Smooth muscle cell (in vitro differentiated cells): Measurements from ENCODE around the gene TMA7B. TPM values are rescaled to one million over a fixed set of nuclear protein-coding genes. Genes with fewer than 3 reads are reported as not detected.

Experiments
- DNase-seq: peaks from one replicate; lab custom pipeline; 2025; ENCODE audit not compliant: unreplicated experiment; lab: John Stamatoyannopoulos, UW
- H2AFZ ChIP-seq: fragments of 200-600 bp; sonication (generic); 2 replicates; pipeline ENCODE4 v1.6.0; 2016; ENCODE audit warnings: antibody characterized with exemption, low read depth, mild to moderate bottlenecking
- H3F3A ChIP-seq: fragments of 200-600 bp; sonication (generic); 2 replicates; pipeline ENCODE4 v1.6.0; 2017; ENCODE audit warnings: antibody characterized with exemption, low read depth
- H3K27ac ChIP-seq: fragments of 200-600 bp; sonication (generic); 2 replicates; pipeline ENCODE4 v1.5.1; 2016; ENCODE audit warnings: low read depth, mild to moderate bottlenecking
- H3K27me3 ChIP-seq: fragments of 200-600 bp; sonication (generic); 2 replicates; pipeline ENCODE4 v1.6.1; 2016; ENCODE audit warnings: low read depth, mild to moderate bottlenecking
- H3K36me3 ChIP-seq: fragments of 200-600 bp; sonication (generic); 2 replicates; pipeline ENCODE4 v1.5.1; 2016; ENCODE audit warnings: low read depth
- H3K4me1 ChIP-seq: fragments of 200-600 bp; sonication (generic); 2 replicates; pipeline ENCODE4 v1.5.1; 2016; ENCODE audit warnings: low read depth
- H3K4me2 ChIP-seq: fragments of 200-600 bp; sonication (generic); 2 replicates; pipeline ENCODE4 v1.6.0; 2016; ENCODE audit warnings: mild to moderate bottlenecking
- H3K4me3 ChIP-seq: fragments of 200-600 bp; sonication (generic); 2 replicates; pipeline ENCODE4 v1.5.1; 2016; ENCODE audit warnings: mild to moderate bottlenecking
- H3K79me2 ChIP-seq: fragments of 200-600 bp; sonication (generic); 2 replicates; pipeline ENCODE4 v1.6.0; 2016; ENCODE audit warnings: low read depth, mild to moderate bottlenecking
- H3K9ac ChIP-seq: fragments of 200-600 bp; sonication (generic); 2 replicates; pipeline ENCODE4 v1.6.0; 2016; ENCODE audit warnings: low read depth
- H3K9me3 ChIP-seq: fragments of 200-600 bp; sonication (generic); replicated peaks from 2 replicates; pipeline ENCODE4 v1.5.1; 2016; ENCODE audit warnings: low read depth
- H4K20me1 ChIP-seq: fragments of 200-600 bp; sonication (generic); 2 replicates; pipeline ENCODE4 v1.6.0; 2016; ENCODE audit warnings: low read depth
- CTCF ChIP-seq: fragments of 200-600 bp; sonication (generic); IDR thresholded peaks from 2 replicates; pipeline ENCODE4 v1.5.1; 2017; ENCODE audit warnings: borderline replicate concordance, mild to moderate bottlenecking, antibody characterized with exemption; ENCODE audit not compliant: insufficient read depth, poor library complexity, severe bottlenecking
- WGBS: methylation state at CpG from one replicate; pipeline ENCODE4 v1.1.7; 2016; ENCODE audit warnings: low lambda C conversion rate; 5-methylcytosine and 5-hydroxymethylcytosine counted together
- polyA plus RNA-seq: library from polyadenylated mRNA; unstranded; fragments of >200 nt; fragmentation: Nextera tagmentation; extraction: Ambion mirVana; gene quantifications from 2 replicates; pipeline ENCODE4 v1.2.1, GENCODE V29; 2016
- total RNA-seq: library from RNA; depleted of rRNA; stranded (reverse); fragments of >200 nt; gene quantifications from 2 replicates; pipeline ENCODE4 v1.2.3, GENCODE V29; 2014

Gene TMA7B
- total and polyA plus RNA-seq, 2 experiments from 2014 or later = not detected

- Histone ChIP-seq H3K9ac (no peak overlapping the region), H3K27ac (no peak overlapping the region), H3K79me2 (no peaks in the 10 kb centered on the region), H3F3A (peaks cover 14% of the 10 kb centered on the region), H4K20me1 (no peaks in the 10 kb centered on the region), H3K36me3 (no peaks in the 10 kb centered on the region), H3K27me3 (no peaks in the 10 kb centered on the region), H3K9me3 (no peaks in the 10 kb centered on the region), H3K4me2 (no peak overlapping the region), H3K4me1 (peaks cover 8% of the 10 kb centered on the region), H2AFZ (no peak overlapping the region), H3K4me3 (no peak overlapping the region)
- DNase-seq = no peak
- TF ChIP-seq CTCF = no peak
- 88% methylated on average over 8 of the region's 8 CpGs for WGBS
Measured at GRCh38 chr22:39958009-39958711, 2.0 kb upstream of the TMA7B start.

GRCh38 chr22:39958949-39959639, 1.1 kb upstream of the TMA7B start:
- Histone ChIP-seq H3K36me3 (no peaks in the 10 kb centered on the region), H2AFZ (no peak overlapping the region), H3K9me3 (no peaks in the 10 kb centered on the region), H4K20me1 (no peaks in the 10 kb centered on the region), H3F3A (peaks cover 14% of the 10 kb centered on the region), H3K27me3 (no peaks in the 10 kb centered on the region), H3K4me3 (no peak overlapping the region), H3K27ac (no peak overlapping the region), H3K4me2 (no peak overlapping the region), H3K9ac (no peak overlapping the region), H3K79me2 (no peaks in the 10 kb centered on the region), H3K4me1 (peaks cover 8% of the 10 kb centered on the region)
- DNase-seq = no peak
- 75% methylated on average over 11 of the region's 11 CpGs for WGBS
- TF ChIP-seq CTCF = no peak

GRCh38 chr22:39960791-39961746, 872 bp downstream of the TMA7B start:
- Histone ChIP-seq H4K20me1 (no peaks in the 10 kb centered on the region), H3K79me2 (no peaks in the 10 kb centered on the region), H3K36me3 (no peaks in the 10 kb centered on the region), H2AFZ (no peak overlapping the region), H3K27ac (peak overlapping the region; percentile 92), H3K4me2 (peak overlapping the region; percentile 5), H3F3A (peaks cover 14% of the 10 kb centered on the region), H3K4me1 (peaks cover 8% of the 10 kb centered on the region), H3K9ac (peak overlapping the region; percentile 50), H3K9me3 (no peaks in the 10 kb centered on the region), H3K27me3 (no peaks in the 10 kb centered on the region), H3K4me3 (no peak overlapping the region)
- 42% methylated on average over 13 of the region's 13 CpGs for WGBS
- DNase-seq = no peak
- TF ChIP-seq CTCF = no peak
